ENCODE measurements around the gene PKNOX2.

Gene PKNOX2

GRCh38 chr11:125282596-125282914, 118.0 kb downstream of the PKNOX2 start:
- no peak overlapping the region for H4K12ac ChIP-seq (ENCODE audit: low read depth, low read length)
- no peak overlapping the region for H3K23ac ChIP-seq (ENCODE audit: low read length)
- H3K79me1 ChIP-seq (ENCODE audit: low read length) = no peaks in the 10 kb centered on the region
- H3K27me3 ChIP-seq (ENCODE audit: insufficient read depth, low read length) = no peaks in the 10 kb centered on the region
- no peaks in the 10 kb centered on the region for H3K79me2 ChIP-seq (ENCODE audit: control insufficient read depth, insufficient read depth, low read length, poor library complexity)
- no peak overlapping the region for H3K18ac ChIP-seq (ENCODE audit: low read length)
- H2AFZ ChIP-seq (ENCODE audit: insufficient read depth, low read length, poor library complexity) = no peak overlapping the region
- peaks cover 0 to 4% of the 10 kb centered on the region in 2 experiments for H3K4me1 ChIP-seq (ENCODE audit: control insufficient read depth in 1 of 2, insufficient read depth in 2 of 2, low read length in 2 of 2)
- H2BK12ac ChIP-seq (ENCODE audit: low read length) = no peak overlapping the region
- DNase-seq = no peak
- H4K8ac ChIP-seq (ENCODE audit: low read depth, low read length) = no peak overlapping the region
- peaks cover 4% of the 10 kb centered on the region for H3K9me3 ChIP-seq (ENCODE audit: insufficient read depth, low read depth, low read length)
- H3K14ac ChIP-seq (ENCODE audit: low read length) = no peak overlapping the region
- H3K36me3 ChIP-seq (ENCODE audit: control insufficient read depth in 1 of 2, insufficient read depth in 2 of 2, low read length in 2 of 2) = no peaks in the 10 kb centered on the region
- H3K4me3 ChIP-seq (ENCODE audit: low read depth, low read length) = no peak overlapping the region
- H3K27ac ChIP-seq (ENCODE audit: low read depth, low read length) = no peak overlapping the region
- no peak overlapping the region for H2BK120ac ChIP-seq (ENCODE audit: insufficient read depth, low read length, poor library complexity)
- no peak overlapping the region for H3K4ac ChIP-seq (ENCODE audit: low read depth, low read length)
- no CpG with 5 or more reads among the region's 3 CpGs for WGBS (ENCODE audit: extremely low coverage, insufficient coverage, insufficient read length)
- no peak overlapping the region for H3K4me2 ChIP-seq (ENCODE audit: low read length)
- no peak overlapping the region for H2AK5ac ChIP-seq (ENCODE audit: low read length)
- no peak overlapping the region for H2BK5ac ChIP-seq (ENCODE audit: low read depth, low read length, poor library complexity)
- H3K9ac ChIP-seq (ENCODE audit: low read length) = no peak overlapping the region
- no peak overlapping the region for H4K91ac ChIP-seq (ENCODE audit: low read depth, low read length)

- Histone ChIP-seq H3K79me1 (ENCODE audit: low read length) (no peaks in the 10 kb centered on the region), H3K4me3 (ENCODE audit: low read depth, low read length) (no peak overlapping the region), H2AFZ (ENCODE audit: insufficient read depth, low read length, poor library complexity) (no peak overlapping the region), H3K9ac (ENCODE audit: low read length) (no peak overlapping the region), H3K4ac (ENCODE audit: low read depth, low read length) (no peak overlapping the region), H3K14ac (ENCODE audit: low read length) (no peak overlapping the region), H3K27ac (ENCODE audit: low read depth, low read length) (no peak overlapping the region), H3K27me3 (ENCODE audit: insufficient read depth, low read length) (no peaks in the 10 kb centered on the region), H3K9me3 (ENCODE audit: insufficient read depth, low read depth, low read length) (peaks cover 2% of the 10 kb centered on the region), H3K36me3 (ENCODE audit: control insufficient read depth in 1 of 2, insufficient read depth in 2 of 2, low read length in 2 of 2) (no peaks in the 10 kb centered on the region), H2BK12ac (ENCODE audit: low read length) (no peak overlapping the region), H3K4me1 (ENCODE audit: control insufficient read depth in 1 of 2, insufficient read depth in 2 of 2, low read length in 2 of 2) (peaks cover 3 to 4% of the 10 kb centered on the region in 2 experiments), H3K79me2 (ENCODE audit: control insufficient read depth, insufficient read depth, low read length, poor library complexity) (no peaks in the 10 kb centered on the region), H2BK5ac (ENCODE audit: low read depth, low read length, poor library complexity) (no peak overlapping the region), H3K4me2 (ENCODE audit: low read length) (no peak overlapping the region), H4K12ac (ENCODE audit: low read depth, low read length) (no peak overlapping the region), H3K23ac (ENCODE audit: low read length) (no peak overlapping the region), H2BK120ac (ENCODE audit: insufficient read depth, low read length, poor library complexity) (no peak overlapping the region), H4K91ac (ENCODE audit: low read depth, low read length) (no peak overlapping the region), H4K8ac (ENCODE audit: low read depth, low read length) (no peak overlapping the region), H3K18ac (ENCODE audit: low read length) (no peak overlapping the region), H2AK5ac (ENCODE audit: low read length) (no peak overlapping the region)
- DNase-seq = no peak
- WGBS (ENCODE audit: extremely low coverage, insufficient coverage, insufficient read length) = no CpG with 5 or more reads among the region's 10 CpGs
These were observed 119.8 kb downstream of the PKNOX2 start for GRCh38 chr11:125284245-125284850.

DNA sequence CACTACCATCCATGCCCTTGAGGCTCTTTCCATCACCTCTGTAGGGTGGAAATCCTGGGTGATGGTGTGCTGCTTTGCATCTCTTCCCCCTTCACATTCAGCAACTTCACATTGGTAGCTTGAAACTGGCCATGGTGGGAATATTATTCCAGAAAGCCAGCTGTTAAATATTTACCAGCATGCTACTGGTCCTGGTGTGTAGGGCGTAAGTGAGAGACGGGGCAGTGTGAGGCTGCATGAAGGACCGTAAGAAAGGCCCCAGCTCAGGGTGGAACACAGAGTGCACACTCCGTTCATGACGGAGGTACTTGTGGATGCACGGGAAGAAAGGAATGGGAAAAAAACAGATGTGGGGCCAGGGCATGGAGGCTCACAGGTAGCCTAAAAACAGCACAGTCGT, 121.3 kb downstream of the PKNOX2 start:
- no peak overlapping the region for H2BK120ac ChIP-seq (ENCODE audit: insufficient read depth, low read length, poor library complexity)
- no peaks in the 10 kb centered on the region for H3K79me1 ChIP-seq (ENCODE audit: low read length)
- no peak overlapping the region for H4K91ac ChIP-seq (ENCODE audit: low read depth, low read length)
- H2AK5ac ChIP-seq (ENCODE audit: low read length) = no peak overlapping the region
- peaks cover 2% of the 10 kb centered on the region for H3K9me3 ChIP-seq (ENCODE audit: insufficient read depth, low read depth, low read length)
- H2AFZ ChIP-seq (ENCODE audit: insufficient read depth, low read length, poor library complexity) = no peak overlapping the region
- no peak overlapping the region for H4K12ac ChIP-seq (ENCODE audit: low read depth, low read length)
- H4K8ac ChIP-seq (ENCODE audit: low read depth, low read length) = no peak overlapping the region
- H3K4me3 ChIP-seq (ENCODE audit: low read depth, low read length) = no peak overlapping the region
- no peaks in the 10 kb centered on the region for H3K79me2 ChIP-seq (ENCODE audit: control insufficient read depth, insufficient read depth, low read length, poor library complexity)
- WGBS (ENCODE audit: extremely low coverage, insufficient coverage, insufficient read length) = no CpG with 5 or more reads among the region's 7 CpGs
- peaks cover 3 to 4% of the 10 kb centered on the region in 2 experiments for H3K4me1 ChIP-seq (ENCODE audit: control insufficient read depth in 1 of 2, insufficient read depth in 2 of 2, low read length in 2 of 2)
- no peak overlapping the region for H3K4ac ChIP-seq (ENCODE audit: low read depth, low read length)
- no peaks in the 10 kb centered on the region for H3K27me3 ChIP-seq (ENCODE audit: insufficient read depth, low read length)
- no peak overlapping the region for H2BK5ac ChIP-seq (ENCODE audit: low read depth, low read length, poor library complexity)
- H2BK12ac ChIP-seq (ENCODE audit: low read length) = no peak overlapping the region
- H3K9ac ChIP-seq (ENCODE audit: low read length) = no peak overlapping the region
- H3K14ac ChIP-seq (ENCODE audit: low read length) = no peak overlapping the region
- H3K18ac ChIP-seq (ENCODE audit: low read length) = no peak overlapping the region
- no peak overlapping the region for H3K4me2 ChIP-seq (ENCODE audit: low read length)
- no peak overlapping the region for H3K27ac ChIP-seq (ENCODE audit: low read depth, low read length)
- no peak for DNase-seq
- H3K36me3 ChIP-seq (ENCODE audit: control insufficient read depth in 1 of 2, insufficient read depth in 2 of 2, low read length in 2 of 2) = no peaks in the 10 kb centered on the region
- H3K23ac ChIP-seq (ENCODE audit: low read length) = no peak overlapping the region

DNA sequence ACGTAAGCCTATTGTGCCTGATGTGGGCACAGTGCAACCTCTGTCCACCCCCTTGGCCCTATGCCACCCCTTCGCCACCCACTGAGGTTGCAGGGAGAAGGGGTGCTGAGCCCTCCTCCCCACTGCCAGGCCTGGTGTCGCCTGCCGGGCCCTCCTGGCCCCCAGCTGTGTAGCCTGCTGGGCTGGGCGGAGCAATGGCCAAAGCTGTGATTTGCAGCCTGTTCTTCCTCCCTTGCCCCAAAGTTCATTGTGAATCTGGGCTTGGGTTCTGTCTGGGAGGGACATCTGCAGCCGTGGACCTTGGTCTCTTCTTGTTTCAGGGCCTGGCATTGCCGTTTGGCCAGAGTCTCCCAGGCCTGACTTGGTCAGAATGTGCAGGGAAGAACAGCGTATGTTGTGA, 121.9 kb downstream of the PKNOX2 start:
- Histone ChIP-seq H2AFZ (ENCODE audit: insufficient read depth, low read length, poor library complexity) (no peak overlapping the region), H3K4me1 (ENCODE audit: control insufficient read depth in 1 of 2, insufficient read depth in 2 of 2, low read length in 2 of 2) (peaks cover 3 to 4% of the 10 kb centered on the region in 2 experiments), H2BK12ac (ENCODE audit: low read length) (no peak overlapping the region), H3K18ac (ENCODE audit: low read length) (no peak overlapping the region), H3K79me2 (ENCODE audit: control insufficient read depth, insufficient read depth, low read length, poor library complexity) (no peaks in the 10 kb centered on the region), H2AK5ac (ENCODE audit: low read length) (no peak overlapping the region), H2BK120ac (ENCODE audit: insufficient read depth, low read length, poor library complexity) (no peak overlapping the region), H3K4me2 (ENCODE audit: low read length) (no peak overlapping the region), H3K4me3 (ENCODE audit: low read depth, low read length) (no peak overlapping the region), H4K91ac (ENCODE audit: low read depth, low read length) (no peak overlapping the region), H3K9ac (ENCODE audit: low read length) (no peak overlapping the region), H3K27me3 (ENCODE audit: insufficient read depth, low read length) (no peaks in the 10 kb centered on the region), H3K79me1 (ENCODE audit: low read length) (no peaks in the 10 kb centered on the region), H3K9me3 (ENCODE audit: insufficient read depth, low read depth, low read length) (peaks cover 2% of the 10 kb centered on the region), H3K4ac (ENCODE audit: low read depth, low read length) (no peak overlapping the region), H4K12ac (ENCODE audit: low read depth, low read length) (no peak overlapping the region), H3K36me3 (ENCODE audit: control insufficient read depth in 1 of 2, insufficient read depth in 2 of 2, low read length in 2 of 2) (no peaks in the 10 kb centered on the region), H3K14ac (ENCODE audit: low read length) (no peak overlapping the region), H4K8ac (ENCODE audit: low read depth, low read length) (no peak overlapping the region), H3K23ac (ENCODE audit: low read length) (no peak overlapping the region), H3K27ac (ENCODE audit: low read depth, low read length) (no peak overlapping the region), H2BK5ac (ENCODE audit: low read depth, low read length, poor library complexity) (no peak overlapping the region)
- WGBS (ENCODE audit: extremely low coverage, insufficient coverage, insufficient read length) = no CpG with 5 or more reads among the region's 8 CpGs
- no peak for DNase-seq
